Activated T-helper 2 cell treated with anti-CD3 and anti-CD28 coated beads, Interferon-gamma antibody, Interleukin-2, Interleukin-4, amounts not matched to agents 10 μg/mL and 5 μg/mL and 100 μg/mL, durations not matched to agents 14 hours and 24 hours and 36 hours (primary cell): ENCODE results near the gene RFC2. TPM values are rescaled to one million over a fixed set of nuclear protein-coding genes. Genes with fewer than 3 reads are reported as not detected.

Experiments
- DNase-seq: peaks from one replicate; pipeline ENCODE4 v3.0.0; 2021; ENCODE audit warnings: low spot score
- H3K27ac Mint-ChIP-seq: one replicate; pipeline ENCODE4 v1.8.0; 2021; ENCODE audit warnings: mixed read lengths
- H3K27me3 Mint-ChIP-seq: one replicate; pipeline ENCODE4 v1.8.0; 2021; ENCODE audit warnings: low read depth, mixed read lengths
- H3K36me3 Mint-ChIP-seq: one replicate; pipeline ENCODE4 v1.8.0; 2021; ENCODE audit warnings: low read depth, mixed read lengths
- H3K4me1 Mint-ChIP-seq: one replicate; pipeline ENCODE4 v1.8.0; 2021; ENCODE audit warnings: low read depth, mixed read lengths
- H3K4me3 Mint-ChIP-seq: one replicate; pipeline ENCODE4 v1.8.0; 2021; ENCODE audit warnings: low read depth, mild to moderate bottlenecking, moderate library complexity, mixed read lengths
- H3K9me3 Mint-ChIP-seq: one replicate; pipeline ENCODE4 v1.8.0; 2021; ENCODE audit warnings: mixed read lengths
- intact Hi-C: fragments of 100-400 bp; cut with micrococcal nuclease; formaldehyde crosslinking; loops from one replicate; pipeline ENCODE4 v1.15.1; 2023
- total RNA-seq: library from RNA; stranded (reverse); gene quantifications from 2 replicates; pipeline ENCODE4 v1.2.3, GENCODE V29; 2022

Gene RFC2
- 82.9 and 85.2 TPM in 2 replicates for total RNA-seq

- Mint-ChIP-seq H3K27ac (peak within 1 kb of the TSS; percentile 91), H3K4me3 (peak within 1 kb of the TSS; percentile 96), H3K4me1 (peaks cover 17% of the 10 kb centered on the region), H3K9me3 (no peaks in the 10 kb centered on the region), H3K27me3 (no peaks in the 10 kb centered on the region), H3K36me3 (peaks cover 30% of the 10 kb centered on the region)
- intact Hi-C loops, result loop anchor here (1.0 to 5.0 kb wide), 3 partner anchors 47 to 198 kb away; partner anchors contain the start of gene EIF4H
- DNase-seq, result peak; percentile 97
Measured at GRCh38 chr7:74254129-74254857, at the start of gene RFC2. Gene RFC2, minus strand, starts transcription at chr7:74254399. Its CDS starts 16 bp downstream, at chr7:74254383.

- intact Hi-C loops, result no loop called here
- Mint-ChIP-seq H3K27me3 (peaks cover 2% of the 10 kb centered on the region), H3K36me3 (no peaks in the 10 kb centered on the region)
Measured at GRCh38 chr7:74302745-74303221, 48.6 kb upstream of the RFC2 start.

GRCh38 chr7:74300926-74301325 lies 46.7 kb upstream of the RFC2 start:
- Mint-ChIP-seq H3K4me3 (no peak overlapping the region), H3K36me3 (no peaks in the 10 kb centered on the region), H3K4me1 (no peaks in the 10 kb centered on the region), H3K27ac (no peak overlapping the region), H3K27me3 (no peaks in the 10 kb centered on the region), H3K9me3 (no peaks in the 10 kb centered on the region)
- DNase-seq, result no peak
- intact Hi-C loops, result no loop called here

More at GRCh38 chr7:74302745-74303221, 48.6 kb upstream of the RFC2 start:
- peaks cover 10% of the 10 kb centered on the region for H3K4me1 Mint-ChIP-seq
- no peak for DNase-seq
- no peak overlapping the region for H3K27ac Mint-ChIP-seq
- no peak overlapping the region for H3K4me3 Mint-ChIP-seq
- no peaks in the 10 kb centered on the region for H3K9me3 Mint-ChIP-seq

GRCh38 chr7:74299401-74299800 lies 45.2 kb upstream of the RFC2 start:
- DNase-seq, result no peak
- Mint-ChIP-seq H3K4me3 (no peak overlapping the region), H3K27ac (no peak overlapping the region), H3K4me1 (no peaks in the 10 kb centered on the region), H3K36me3 (no peaks in the 10 kb centered on the region), H3K9me3 (no peaks in the 10 kb centered on the region), H3K27me3 (peaks cover 6% of the 10 kb centered on the region)
- intact Hi-C loops, result no loop called here

GRCh38 chr7:74297516-74298233 lies 43.5 kb upstream of the RFC2 start:
- Mint-ChIP-seq H3K36me3 (no peaks in the 10 kb centered on the region), H3K9me3 (no peaks in the 10 kb centered on the region), H3K27me3 (peaks cover 13% of the 10 kb centered on the region), H3K27ac (no peak overlapping the region), H3K4me1 (peaks cover 3% of the 10 kb centered on the region), H3K4me3 (no peak overlapping the region)
- intact Hi-C loops, result no loop called here
- no peak for DNase-seq

- intact Hi-C loops, result no loop called here
- Mint-ChIP-seq H3K27me3 (peaks cover 26% of the 10 kb centered on the region), H3K9me3 (no peaks in the 10 kb centered on the region), H3K27ac (no peak overlapping the region), H3K4me1 (peaks cover 7% of the 10 kb centered on the region), H3K36me3 (no peaks in the 10 kb centered on the region), H3K4me3 (no peak overlapping the region)
- no peak for DNase-seq
Measured at GRCh38 chr7:74294191-74294998, 40.2 kb upstream of the RFC2 start.

- Mint-ChIP-seq H3K9me3 (no peaks in the 10 kb centered on the region), H3K36me3 (no peaks in the 10 kb centered on the region), H3K4me1 (peaks cover 11% of the 10 kb centered on the region), H3K27me3 (peaks cover 30% of the 10 kb centered on the region), H3K4me3 (no peak overlapping the region), H3K27ac (no peak overlapping the region)
- intact Hi-C loops, result no loop called here
- DNase-seq, result no peak
Measured at GRCh38 chr7:74293577-74293908, 39.3 kb upstream of the RFC2 start.

GRCh38 chr7:74292757-74293576 lies 38.8 kb upstream of the RFC2 start:
- Mint-ChIP-seq H3K27me3 (peaks cover 35% of the 10 kb centered on the region), H3K4me3 (no peak overlapping the region), H3K4me1 (peaks cover 15% of the 10 kb centered on the region), H3K27ac (no peak overlapping the region), H3K9me3 (no peaks in the 10 kb centered on the region), H3K36me3 (no peaks in the 10 kb centered on the region)
- intact Hi-C loops, result no loop called here
- no peak for DNase-seq

GRCh38 chr7:74291535-74291934 lies 37.3 kb upstream of the RFC2 start:
- H3K27ac Mint-ChIP-seq, result no peak overlapping the region
- H3K4me1 Mint-ChIP-seq, result peaks cover 15% of the 10 kb centered on the region
- no peaks in the 10 kb centered on the region for H3K36me3 Mint-ChIP-seq
- peaks cover 42% of the 10 kb centered on the region for H3K27me3 Mint-ChIP-seq
- H3K9me3 Mint-ChIP-seq, result no peaks in the 10 kb centered on the region
- no peak overlapping the region for H3K4me3 Mint-ChIP-seq
- no peak for DNase-seq
- intact Hi-C loops, result no loop called here

- DNase-seq, result no peak
- no peaks in the 10 kb centered on the region for H3K36me3 Mint-ChIP-seq
- H3K27me3 Mint-ChIP-seq, result peaks cover 42% of the 10 kb centered on the region
- H3K4me3 Mint-ChIP-seq, result peak overlapping the region; percentile 2
- intact Hi-C loops, result no loop called here
- H3K9me3 Mint-ChIP-seq, result no peaks in the 10 kb centered on the region
- H3K27ac Mint-ChIP-seq, result no peak overlapping the region
- H3K4me1 Mint-ChIP-seq, result peaks cover 15% of the 10 kb centered on the region
Measured at GRCh38 chr7:74290981-74291441, 36.8 kb upstream of the RFC2 start.

- H3K9me3 Mint-ChIP-seq, result no peaks in the 10 kb centered on the region
- no peaks in the 10 kb centered on the region for H3K36me3 Mint-ChIP-seq
- H3K4me1 Mint-ChIP-seq, result peaks cover 15% of the 10 kb centered on the region
- no peak overlapping the region for H3K27ac Mint-ChIP-seq
- no peak for DNase-seq
- intact Hi-C loops, result no loop called here
- H3K27me3 Mint-ChIP-seq, result peaks cover 42% of the 10 kb centered on the region
- H3K4me3 Mint-ChIP-seq, result peak overlapping the region; percentile 2
Measured at GRCh38 chr7:74290553-74290950, 36.4 kb upstream of the RFC2 start.
